Measurements from ENCODE around the gene LMAN1L.

LMAN1L gene

DNA sequence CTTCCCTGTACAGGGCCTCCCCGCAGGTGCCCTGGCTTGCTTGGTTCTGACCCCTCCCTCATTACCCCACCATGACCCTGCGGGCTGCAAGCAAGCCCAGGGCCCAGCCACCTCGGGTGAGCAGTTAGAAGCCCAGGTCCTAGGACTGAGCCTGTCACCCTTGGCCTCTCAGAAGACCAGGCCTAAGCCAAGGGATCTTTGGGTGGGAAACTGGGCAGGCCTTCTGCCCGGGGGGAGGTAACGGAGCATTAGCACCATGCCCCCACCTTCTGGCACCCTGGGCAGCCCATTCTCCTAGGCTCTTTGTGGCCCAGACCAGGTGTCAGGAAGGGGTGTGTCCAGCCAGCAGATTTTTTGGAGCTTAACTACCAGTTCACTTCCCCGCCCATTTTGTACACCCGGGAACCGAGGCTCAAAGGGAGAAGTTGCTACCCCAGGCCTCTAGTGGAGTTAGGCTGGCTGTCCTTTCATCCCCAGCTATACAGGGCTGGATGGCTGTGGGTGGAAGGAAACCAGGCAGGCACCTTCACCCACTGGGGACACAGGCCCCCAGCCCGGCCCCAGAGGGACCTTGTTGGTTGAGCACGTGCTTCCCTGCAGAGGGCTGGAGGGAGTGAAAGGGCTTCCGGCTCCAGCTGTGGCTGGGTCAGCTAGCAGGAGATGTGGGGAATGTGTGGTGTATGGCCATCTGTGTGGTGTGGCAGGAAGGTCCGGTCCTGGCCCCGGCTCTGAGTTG lies 29.4 kb upstream of the LMAN1L start:
- Histone ChIP-seq H3K79me2 (ENCODE audit: low read length) (peaks cover 99% of the 10 kb centered on the region), H3K36me3 (replicated peaks; ENCODE audit: low read depth, low read length) (peaks cover 51% of the 10 kb centered on the region), H3K4me2 (ENCODE audit: low read length) (peak overlapping the region; percentile 100), H3K4me1 (ENCODE audit: low read length) (peaks cover 80% of the 10 kb centered on the region), H3K27ac (ENCODE audit: low read length) (peak overlapping the region; percentile 97), H3K9ac (ENCODE audit: low read length) (peak overlapping the region; percentile 100), H3K4me3 (ENCODE audit: low read length) (peak overlapping the region; percentile 93), H3K27me3 (ENCODE audit: low read depth, low read length) (no peaks in the 10 kb centered on the region), H4K20me1 (ENCODE audit: insufficient read depth, low read length) (no peaks in the 10 kb centered on the region), H2AFZ (ENCODE audit: low read depth, low read length) (no peak overlapping the region), H3K9me3 (ENCODE audit: insufficient read depth, low read length) (no peaks in the 10 kb centered on the region; the same call in 1 of the 2 replicates)
- TF ChIP-seq, protein P1, sequence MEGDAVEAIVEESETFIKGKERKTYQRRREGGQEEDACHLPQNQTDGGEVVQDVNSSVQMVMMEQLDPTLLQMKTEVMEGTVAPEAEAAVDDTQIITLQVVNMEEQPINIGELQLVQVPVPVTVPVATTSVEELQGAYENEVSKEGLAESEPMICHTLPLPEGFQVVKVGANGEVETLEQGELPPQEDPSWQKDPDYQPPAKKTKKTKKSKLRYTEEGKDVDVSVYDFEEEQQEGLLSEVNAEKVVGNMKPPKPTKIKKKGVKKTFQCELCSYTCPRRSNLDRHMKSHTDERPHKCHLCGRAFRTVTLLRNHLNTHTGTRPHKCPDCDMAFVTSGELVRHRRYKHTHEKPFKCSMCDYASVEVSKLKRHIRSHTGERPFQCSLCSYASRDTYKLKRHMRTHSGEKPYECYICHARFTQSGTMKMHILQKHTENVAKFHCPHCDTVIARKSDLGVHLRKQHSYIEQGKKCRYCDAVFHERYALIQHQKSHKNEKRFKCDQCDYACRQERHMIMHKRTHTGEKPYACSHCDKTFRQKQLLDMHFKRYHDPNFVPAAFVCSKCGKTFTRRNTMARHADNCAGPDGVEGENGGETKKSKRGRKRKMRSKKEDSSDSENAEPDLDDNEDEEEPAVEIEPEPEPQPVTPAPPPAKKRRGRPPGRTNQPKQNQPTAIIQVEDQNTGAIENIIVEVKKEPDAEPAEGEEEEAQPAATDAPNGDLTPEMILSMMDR (IDR thresholded peaks at IDR 0.05; ENCODE audit: low read depth, low read length): no peak
- TF ChIP-seq EZH2phosphoT487 (IDR thresholded peaks at IDR 0.05; ENCODE audit: low read depth): no peak

DNA sequence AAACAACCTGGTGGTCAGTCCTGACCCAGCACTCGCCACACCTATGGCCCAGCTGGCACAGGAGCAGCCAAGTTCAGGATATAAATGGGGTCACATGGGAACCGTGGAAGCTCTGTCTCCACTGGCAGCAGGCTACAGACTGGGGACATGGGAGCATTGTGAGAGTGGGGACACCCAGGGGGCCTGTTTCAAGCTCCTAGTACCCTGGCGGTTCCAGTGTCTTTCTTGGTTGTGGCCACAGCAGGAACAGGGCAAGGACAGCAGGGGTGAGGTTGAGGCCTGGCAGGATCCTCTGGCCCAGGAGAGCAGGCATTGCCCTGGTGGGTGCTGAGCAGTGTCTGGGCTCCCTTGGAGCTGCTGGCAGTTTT lies 28.8 kb upstream of the LMAN1L start:
- H3K36me3 ChIP-seq (replicated peaks; ENCODE audit: low read depth, low read length): peaks cover 56% of the 10 kb centered on the region
- no peaks in the 10 kb centered on the region for H4K20me1 ChIP-seq (ENCODE audit: insufficient read depth, low read length)
- peaks cover 99% of the 10 kb centered on the region for H3K79me2 ChIP-seq (ENCODE audit: low read length)

DNA sequence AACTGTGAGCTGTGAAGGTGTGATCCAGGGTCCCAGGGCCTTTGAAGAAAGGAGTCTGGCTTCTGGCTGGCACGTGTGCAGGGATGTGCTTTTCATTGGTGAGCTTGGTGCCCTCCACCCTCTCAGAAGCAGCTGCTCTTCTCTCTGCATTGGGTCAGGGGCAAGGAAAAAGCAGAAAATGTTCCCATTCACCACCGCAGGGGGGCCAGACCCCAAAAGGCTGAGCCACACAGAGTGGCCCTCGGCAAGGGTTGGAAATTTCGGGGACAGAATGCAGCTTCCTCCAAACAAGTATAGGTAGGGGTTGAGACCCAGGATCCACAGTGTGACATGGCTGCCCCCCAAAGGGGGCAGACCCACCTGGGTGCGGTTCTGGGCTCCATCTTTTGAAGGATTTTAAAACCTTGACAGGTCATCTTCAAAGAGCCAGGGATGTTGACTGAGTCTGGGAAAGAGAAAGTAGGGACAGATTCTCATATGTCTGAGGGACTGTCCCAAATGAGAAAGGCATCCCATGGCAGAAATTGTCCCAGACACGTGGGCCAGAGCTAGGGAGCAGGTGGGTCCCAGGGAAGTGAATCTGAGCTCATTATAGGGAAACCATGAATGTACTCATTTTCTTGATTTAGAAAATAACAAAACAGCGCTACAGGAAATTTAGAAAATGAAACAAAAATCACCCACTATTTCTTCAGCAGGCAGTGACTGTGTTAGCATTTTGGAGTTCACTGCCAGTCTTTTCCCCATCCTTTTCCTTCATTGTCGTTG lies 28.0 kb upstream of the LMAN1L start:
- H3K4me1 ChIP-seq (ENCODE audit: low read length): peaks cover 80% of the 10 kb centered on the region
- peak overlapping the region; percentile 100 for H3K4me2 ChIP-seq (ENCODE audit: low read length)
- TF ChIP-seq, protein P1 (IDR thresholded peaks at IDR 0.05; ENCODE audit: low read depth, low read length): peak; percentile 23; the same call in 1 of the 2 replicates
- TF ChIP-seq EZH2phosphoT487 (IDR thresholded peaks at IDR 0.05; ENCODE audit: low read depth): no peak
- no peaks in the 10 kb centered on the region for H4K20me1 ChIP-seq (ENCODE audit: insufficient read depth, low read length)
- H3K79me2 ChIP-seq (ENCODE audit: low read length): peaks cover 99% of the 10 kb centered on the region
- H3K9me3 ChIP-seq (ENCODE audit: insufficient read depth, low read length): no peaks in the 10 kb centered on the region; the same call in 1 of the 2 replicates
- peaks cover 59% of the 10 kb centered on the region for H3K36me3 ChIP-seq (replicated peaks; ENCODE audit: low read depth, low read length)
- H2AFZ ChIP-seq (ENCODE audit: low read depth, low read length): no peak overlapping the region
- peak overlapping the region; percentile 93 for H3K4me3 ChIP-seq (ENCODE audit: low read length)
- H3K27ac ChIP-seq (ENCODE audit: low read length): peak overlapping the region; percentile 97
- peak overlapping the region; percentile 100 for H3K9ac ChIP-seq (ENCODE audit: low read length)
- no peaks in the 10 kb centered on the region for H3K27me3 ChIP-seq (ENCODE audit: low read depth, low read length)

More for the DNA sequence above, 28.8 kb upstream of the LMAN1L start:
- peak overlapping the region; percentile 100 for H3K4me2 ChIP-seq (ENCODE audit: low read length)
- peaks cover 80% of the 10 kb centered on the region for H3K4me1 ChIP-seq (ENCODE audit: low read length)
- peak overlapping the region; percentile 97 for H3K27ac ChIP-seq (ENCODE audit: low read length)
- no peak overlapping the region for H2AFZ ChIP-seq (ENCODE audit: low read depth, low read length)
- peak overlapping the region; percentile 93 for H3K4me3 ChIP-seq (ENCODE audit: low read length)
- TF ChIP-seq, protein P1 (IDR thresholded peaks at IDR 0.05; ENCODE audit: low read depth, low read length): no peak
- TF ChIP-seq EZH2phosphoT487 (IDR thresholded peaks at IDR 0.05; ENCODE audit: low read depth): no peak
- H3K27me3 ChIP-seq (ENCODE audit: low read depth, low read length): no peaks in the 10 kb centered on the region
- H3K9me3 ChIP-seq (ENCODE audit: insufficient read depth, low read length): no peaks in the 10 kb centered on the region; the same call in 1 of the 2 replicates
- peak overlapping the region; percentile 100 for H3K9ac ChIP-seq (ENCODE audit: low read length)

All from OCI-LY3 (cell line).